GM21717 (cell line): ENCODE data around the gene TMEM187.

Experiments used
- ATAC-seq: cut with Tn5 transposase; IDR thresholded peaks from one replicate; pipeline ENCODE4 v1.9.1; 2021; ENCODE audit warnings: mild to moderate bottlenecking, moderate library complexity; ENCODE audit not compliant: unreplicated experiment

Gene TMEM187

DNA sequence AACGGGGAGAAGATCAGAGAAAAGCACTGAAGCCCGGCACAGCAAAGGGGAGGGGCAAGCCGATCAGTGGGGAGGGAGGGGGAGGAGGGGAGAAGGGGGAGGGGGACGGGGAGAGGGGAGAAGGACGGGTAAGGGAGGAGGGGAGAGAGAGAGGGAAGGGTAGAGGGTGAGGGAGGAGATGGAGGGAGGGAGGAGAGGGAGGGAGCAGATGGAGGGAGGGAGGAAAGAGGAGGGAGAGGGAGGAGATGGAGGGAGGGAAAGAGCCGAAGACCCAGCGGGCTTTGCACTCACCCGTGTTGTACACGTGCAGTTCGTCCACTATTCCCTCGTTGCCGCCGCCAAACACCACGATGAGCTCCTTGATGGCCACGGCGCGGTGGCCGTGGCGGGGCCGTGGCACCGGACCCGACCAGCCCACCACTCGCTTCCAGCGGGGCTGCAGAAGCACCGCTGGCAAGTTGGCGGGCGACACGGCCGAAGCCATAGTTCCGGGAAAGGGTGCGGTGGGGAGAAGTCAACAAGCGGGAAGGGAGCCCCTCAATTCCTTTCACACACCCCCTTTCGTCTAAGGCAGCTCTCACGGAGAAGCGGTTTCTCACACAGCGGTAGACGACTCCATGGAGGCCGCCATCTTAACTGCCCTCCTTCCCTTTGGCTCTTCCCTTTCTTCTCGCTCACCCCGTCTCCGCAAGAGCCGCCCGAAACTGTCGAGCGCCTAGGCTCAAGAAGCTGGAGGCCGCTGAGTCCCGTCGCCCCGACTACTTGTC is 2.0 kb upstream of the TMEM187 start:
- peak; percentile 9 for ATAC-seq

DNA sequence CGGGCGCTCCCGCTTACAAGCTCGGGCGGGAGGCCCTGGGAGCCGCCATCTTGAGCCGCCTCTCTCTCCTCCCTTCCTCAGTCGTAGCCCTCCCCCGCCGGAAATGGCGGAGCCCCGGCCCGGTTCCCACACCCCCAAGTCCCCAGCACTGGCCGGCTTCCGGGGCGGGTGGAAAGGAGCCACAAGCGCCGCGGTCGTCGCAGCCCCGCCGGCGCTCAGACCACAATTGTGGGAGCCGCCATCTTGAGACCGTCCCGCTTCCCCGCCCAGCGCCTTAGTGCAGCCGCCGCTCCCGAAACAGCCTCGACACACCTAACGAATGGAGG is 1.5 kb upstream of the TMEM187 start:
- ATAC-seq = peak; percentile 47

DNA sequence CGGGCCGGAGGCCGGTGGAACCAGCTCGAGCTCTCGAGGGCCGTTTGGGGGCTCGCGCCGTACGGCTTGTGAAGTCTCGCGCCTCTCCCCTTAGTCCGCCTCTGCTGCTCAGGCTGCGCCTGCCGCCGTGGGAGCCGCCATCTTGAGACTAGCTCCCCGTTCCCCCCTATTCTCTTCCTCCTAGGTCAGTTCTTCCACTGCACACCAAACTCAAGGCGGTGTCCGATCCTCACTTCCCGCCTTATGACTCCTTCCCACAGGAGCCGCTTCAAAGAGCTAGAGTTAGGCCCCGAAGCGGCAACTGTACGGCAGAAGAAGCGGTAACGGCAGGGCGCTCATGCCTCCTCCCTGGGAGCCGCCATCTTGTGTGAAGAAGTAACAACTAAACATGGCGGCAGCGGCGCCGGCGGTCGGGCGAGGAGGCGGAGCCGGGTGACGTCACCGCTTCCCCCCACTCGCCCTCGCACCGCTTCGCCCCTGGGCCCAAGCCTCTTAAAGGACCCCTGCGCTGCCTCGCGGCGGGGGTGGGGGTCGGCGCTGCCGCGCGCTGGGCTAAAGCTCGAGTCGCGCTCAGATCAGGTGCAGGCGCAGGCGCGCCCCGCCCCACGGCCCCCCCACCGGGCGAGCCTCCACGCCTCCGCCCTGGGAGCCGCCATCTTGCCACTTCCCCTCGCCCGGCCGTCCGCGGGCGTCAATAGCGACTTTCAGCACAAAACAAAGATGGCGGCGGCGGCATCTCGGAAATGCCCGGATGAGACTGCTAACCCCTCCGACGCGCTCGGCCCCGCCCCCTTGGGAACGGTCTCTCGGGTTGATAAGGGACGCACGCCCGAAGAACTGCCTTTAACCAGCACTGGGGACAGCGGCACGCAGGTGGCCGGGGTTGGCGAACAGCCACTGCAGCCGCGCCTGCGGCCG is 845 bp upstream of the TMEM187 start, which contains the start of gene HCFC1:
Gene HCFC1, minus strand, starts transcription at position 369 of the 918 bp plus-strand sequence. CDS start 978 bp downstream, outside the sequence.
- ATAC-seq = peak; percentile 48

DNA sequence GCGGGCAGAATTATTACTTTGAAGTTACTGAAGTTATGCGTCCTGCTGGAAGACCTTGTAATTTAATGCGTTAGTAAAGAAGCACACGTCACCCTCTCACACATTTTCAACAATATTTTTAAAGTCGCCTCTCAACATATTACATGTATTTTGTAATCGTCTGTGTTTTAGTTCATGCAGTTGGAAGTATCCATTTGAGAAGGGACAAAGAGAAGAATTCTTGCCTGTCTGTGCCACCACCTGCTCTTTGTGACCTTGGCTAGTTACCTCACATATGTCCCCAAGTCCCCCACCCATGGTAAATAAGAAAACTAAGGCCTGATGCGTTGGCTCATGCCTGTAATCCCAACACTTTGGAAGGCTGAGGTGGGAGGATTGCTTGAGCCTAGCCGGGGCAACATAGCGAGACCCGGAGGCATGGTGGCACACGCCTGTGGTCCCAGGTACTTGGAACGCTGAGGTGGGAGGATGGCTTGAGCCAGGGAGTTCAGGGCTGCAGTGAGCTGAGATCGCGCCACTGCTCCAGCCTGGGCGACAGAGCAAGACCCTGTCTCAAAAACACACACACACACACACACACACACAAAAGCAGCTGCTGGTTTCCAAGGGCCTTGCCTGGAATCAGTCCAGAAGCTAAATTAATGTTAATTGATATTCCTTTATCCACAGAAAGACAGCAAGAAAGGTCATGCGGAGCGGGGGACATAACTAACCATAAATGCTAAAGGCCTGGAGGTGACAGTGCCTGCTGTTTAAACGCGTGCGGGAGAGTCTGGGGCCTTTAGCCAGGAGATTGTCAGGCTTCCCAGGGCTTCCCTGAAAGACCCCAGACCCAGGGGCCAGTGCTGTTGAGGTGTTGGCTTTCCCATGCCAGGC is 811 bp downstream of the TMEM187 start:
- no peak for ATAC-seq

DNA sequence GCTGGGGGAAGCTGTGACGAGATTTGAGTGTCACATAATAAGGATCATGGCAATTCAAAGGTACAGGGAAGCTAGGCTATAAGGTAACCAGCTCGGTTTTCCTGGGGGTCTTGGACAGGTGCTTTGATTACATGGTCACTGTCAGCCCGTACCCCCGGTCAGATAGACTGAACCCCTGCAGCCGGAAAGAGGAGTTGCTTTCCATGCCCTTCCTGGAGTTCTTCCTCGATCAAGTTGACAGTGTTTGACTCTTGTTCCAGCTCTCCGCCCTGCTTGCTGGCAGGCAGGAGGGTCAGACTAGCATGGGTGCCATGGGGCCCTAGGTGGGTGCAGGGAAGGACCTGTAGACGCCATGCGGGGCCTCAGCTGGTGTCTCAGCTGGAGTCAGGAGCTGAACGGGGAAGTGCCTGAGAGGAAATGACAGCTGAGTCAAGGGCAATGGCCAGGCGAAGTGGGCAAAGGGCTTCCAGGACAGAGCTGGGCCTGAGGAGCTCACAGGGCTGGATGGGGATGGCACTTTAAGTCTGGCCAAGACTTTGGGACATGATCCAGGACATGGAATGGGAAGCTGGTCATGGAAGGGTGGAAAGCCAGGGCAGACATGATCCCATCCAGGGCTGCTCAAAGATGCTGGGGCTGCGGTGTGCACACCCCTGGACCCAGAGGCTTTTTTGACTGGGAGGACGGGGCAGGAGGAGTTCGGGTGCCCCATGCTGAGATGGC is 1.6 kb downstream of the TMEM187 start:
- ATAC-seq = no peak

DNA sequence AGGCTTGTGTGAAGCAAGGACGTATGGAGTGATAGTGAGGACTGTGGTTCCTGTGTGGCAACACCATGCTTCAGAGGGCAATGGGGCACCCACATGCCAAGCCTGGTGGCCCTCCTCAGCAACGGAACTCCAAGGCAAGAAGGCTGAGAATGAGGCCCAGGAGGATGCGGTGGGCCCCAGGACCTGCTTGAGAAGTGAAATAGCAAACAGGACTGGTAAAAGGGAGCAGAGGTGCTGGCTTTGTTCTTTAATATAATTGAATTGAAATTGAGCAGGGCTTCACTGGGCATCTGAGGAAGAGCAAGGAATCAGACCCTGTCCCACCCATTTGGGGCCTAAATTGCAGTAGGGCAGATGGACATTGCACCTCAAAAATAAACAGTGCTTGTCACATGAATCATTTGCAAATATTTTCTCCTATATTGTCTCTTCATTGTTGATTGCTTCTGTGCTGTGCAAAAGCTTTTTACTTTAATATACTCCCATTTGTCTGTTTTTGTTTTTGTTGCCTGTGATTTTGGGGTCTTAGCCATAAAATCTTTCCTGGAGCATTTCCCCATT is 2.3 kb downstream of the TMEM187 start:
- no peak for ATAC-seq

DNA sequence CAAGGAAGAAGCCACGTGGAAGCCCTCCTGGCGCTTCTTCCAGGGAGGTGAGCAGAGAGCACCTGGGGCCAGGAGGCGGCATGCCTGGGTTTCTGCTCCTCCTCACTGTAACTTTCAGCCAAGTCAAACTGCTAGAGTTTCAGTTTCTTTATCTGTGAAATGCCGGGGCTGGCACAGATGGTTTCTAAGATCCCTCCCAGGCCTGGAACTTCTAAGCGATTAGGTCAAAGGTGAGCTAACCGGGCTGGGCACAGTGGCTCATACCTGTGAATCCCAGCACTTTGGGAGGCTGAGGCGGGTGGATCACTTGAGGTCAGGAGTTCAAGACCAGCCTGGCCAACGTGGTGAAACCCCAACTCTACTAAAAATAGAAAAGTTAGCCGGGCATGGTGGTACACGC is 7.8 kb downstream of the TMEM187 start:
- ATAC-seq = peak; percentile 52

DNA sequence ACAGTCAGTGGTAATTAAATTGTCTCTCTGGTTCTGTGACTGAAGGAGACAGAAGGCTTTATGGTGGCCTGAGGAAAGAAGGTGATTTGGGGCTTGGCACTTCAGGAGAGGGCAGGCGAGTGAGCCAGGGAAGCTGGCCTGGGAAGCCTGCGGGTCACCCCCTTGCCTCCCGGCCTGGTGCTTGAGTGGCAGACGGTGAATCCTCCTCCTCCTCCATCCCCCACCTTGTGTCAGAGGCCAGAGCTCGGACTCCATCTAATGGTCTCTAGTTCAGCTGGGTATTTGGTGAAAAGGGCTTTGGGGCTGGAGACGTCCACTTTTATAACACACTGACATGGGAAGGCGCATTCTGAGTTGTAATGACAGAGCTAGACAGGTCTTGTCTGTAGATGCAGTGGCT is 8.7 kb downstream of the TMEM187 start:
- no peak for ATAC-seq

DNA sequence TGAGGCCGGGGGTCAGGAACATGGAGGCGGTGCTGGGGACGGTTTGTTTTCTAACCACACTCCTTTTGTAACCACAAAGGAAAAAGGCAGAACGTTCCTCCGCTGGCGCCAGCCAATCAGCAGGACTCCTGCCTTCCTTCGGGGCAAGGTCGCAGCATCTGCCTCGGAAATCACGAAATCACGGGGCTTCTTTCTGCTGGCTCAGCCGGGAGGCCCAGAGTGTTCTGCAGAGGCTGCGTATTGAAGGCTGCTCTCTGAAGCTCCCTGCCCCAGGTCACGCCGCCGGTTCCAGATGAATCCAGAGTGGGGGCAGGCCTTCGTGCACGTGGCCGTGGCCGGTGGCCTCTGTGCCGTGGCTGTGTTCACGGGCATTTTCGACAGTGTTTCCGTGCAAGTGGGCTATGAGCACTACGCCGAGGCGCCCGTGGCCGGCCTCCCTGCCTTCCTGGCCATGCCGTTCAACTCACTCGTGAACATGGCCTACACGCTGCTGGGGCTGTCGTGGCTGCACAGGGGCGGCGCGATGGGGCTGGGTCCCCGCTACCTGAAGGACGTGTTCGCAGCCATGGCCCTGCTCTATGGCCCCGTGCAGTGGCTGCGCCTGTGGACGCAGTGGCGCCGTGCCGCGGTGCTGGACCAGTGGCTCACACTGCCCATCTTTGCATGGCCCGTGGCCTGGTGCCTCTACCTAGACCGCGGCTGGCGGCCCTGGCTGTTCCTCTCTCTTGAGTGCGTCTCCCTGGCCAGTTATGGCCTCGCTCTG is 9.4 kb downstream of the TMEM187 start:
- no peak for ATAC-seq

DNA sequence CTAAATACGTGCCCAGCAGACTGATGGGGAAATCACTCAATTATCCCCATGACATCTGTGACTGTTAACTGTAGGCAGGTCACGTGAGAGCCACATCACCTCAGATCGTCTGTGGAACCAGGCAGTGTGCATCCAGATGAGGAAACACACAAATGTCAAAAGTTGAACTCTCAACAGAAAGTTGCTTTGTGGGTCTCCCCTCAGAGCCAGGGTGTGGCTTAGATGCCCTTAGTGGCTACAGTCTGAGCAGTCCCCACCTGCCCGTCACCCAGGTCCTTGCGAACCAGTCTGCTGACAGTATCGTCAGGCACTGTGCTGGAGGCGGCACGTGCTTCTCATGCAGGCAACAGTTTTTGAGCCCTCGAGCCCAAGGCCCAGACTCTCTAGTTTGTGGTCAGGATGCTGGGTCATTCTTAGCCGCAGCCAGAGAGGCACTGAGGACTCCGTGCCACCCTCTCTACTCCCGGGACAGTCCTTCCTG is 10.8 kb downstream of the TMEM187 start:
- no peak for ATAC-seq

DNA sequence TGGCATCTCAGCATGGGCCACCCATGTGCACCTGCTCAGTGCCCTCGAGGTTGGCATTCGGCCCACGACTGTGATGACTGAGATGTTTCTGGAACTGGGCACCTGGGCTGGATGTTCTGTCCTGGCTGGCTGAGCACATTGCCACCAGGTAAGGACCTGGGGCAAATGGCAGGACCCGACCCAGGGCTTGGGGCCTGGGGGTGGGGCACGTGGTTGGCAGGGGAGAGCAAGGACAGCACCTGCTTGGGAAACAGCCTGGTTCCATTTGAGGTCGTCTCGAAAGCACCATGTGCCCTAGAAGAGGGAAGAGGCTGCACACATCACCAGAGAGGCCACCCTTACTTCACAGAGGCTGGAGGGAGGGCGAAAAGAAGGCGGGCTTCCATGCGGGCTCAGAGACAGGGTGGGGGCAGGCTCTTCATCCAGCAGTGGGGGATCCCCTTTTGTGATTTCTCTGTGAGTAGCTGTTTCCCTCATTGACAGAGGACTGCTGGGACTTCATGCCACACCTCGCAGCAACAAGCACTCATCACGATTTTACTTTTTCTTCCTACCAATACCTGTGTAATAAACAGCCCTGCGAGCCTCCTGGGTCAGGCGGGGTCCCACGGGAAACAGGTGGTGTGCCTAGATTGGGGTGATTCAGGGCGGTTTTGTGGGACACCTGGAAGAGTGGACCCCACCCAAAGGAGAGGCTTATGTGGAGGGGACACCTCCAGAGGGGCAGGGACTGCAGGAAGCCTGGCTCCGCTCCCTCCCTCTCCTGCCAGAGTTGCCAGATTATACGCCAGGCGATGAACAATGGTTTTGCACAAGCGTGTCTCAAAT is 12.0 kb downstream of the TMEM187 start:
- ATAC-seq = no peak

DNA sequence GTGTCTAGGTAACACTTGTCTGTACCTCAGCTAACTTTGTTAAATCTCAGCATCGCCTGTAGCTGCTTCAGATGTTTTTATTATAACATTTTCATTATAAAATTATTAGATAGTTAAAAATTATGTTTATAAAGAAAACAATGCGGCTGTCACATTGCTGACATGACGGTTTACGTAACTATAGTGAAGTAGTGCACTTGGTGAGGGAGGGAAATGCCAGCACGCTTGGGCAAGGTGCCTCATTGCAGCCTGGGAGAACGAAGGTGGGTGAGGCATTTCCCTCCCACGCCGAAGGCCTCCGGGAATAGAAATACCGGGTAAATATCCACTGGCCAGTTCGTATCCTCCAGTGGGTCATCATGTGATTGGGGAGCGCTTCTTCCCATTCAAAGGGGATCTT is 15.9 kb downstream of the TMEM187 start:
- no peak for ATAC-seq

DNA sequence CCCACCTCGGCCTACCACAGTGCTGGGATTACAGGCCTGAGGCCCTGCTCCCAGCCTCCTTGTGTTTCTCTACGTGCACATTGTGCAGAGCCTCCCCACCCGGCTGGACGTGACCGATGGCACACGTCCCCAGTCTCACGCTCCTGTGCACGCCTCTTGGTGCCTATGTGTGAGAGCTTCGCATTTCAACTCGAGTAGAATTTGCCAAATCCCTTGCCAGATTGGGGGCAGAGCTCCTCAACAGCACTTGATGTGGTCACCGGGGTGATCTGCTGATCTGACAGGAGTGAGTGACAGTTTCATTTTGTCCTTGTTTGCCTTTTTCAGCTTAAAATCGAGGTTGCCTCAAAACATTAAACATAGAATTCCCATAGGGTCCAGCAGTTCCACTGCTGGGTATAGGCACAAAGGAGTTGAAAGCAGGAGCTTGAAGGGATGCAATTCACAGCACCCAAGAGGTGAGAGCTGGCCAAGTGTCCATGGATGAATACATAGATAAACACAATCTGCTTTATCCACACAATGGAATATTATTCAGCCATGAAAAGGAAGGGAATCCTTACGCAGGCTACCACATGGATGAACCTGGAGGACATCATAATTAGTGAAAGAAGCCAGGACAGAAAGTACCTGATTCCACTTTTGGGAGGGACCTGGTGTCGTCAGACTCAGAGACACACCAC is 17.6 kb downstream of the TMEM187 start:
- no peak for ATAC-seq

DNA sequence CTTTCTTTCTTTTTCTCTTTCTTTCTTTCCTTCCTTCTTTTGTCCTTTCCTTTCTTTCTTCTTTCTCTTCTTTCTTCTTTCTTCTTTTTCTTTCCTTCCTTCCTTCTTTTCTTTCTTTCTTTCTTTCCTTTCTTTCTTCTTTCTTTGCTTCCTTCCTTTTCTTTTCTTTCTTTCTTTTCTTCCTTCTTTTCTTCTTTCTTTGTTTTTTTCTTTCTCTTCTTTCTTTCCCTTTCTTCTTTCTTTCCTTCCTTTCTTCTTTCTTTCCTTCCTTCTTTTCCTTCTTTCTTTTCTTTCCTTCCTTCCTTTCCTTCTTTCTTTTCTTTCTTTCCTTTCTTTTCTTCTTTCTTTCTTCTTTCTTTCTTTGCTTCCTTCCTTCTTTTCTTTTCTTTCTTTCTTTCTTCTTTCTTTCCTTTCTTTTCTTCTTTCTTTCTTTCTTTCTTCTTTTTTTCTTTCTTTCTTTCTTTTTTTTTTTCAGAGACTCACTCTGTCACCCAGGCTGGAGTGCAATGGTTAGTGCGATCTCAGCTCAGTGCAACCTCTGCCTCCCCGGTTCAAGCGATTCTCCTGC is 18.5 kb downstream of the TMEM187 start:
- no peak for ATAC-seq

DNA sequence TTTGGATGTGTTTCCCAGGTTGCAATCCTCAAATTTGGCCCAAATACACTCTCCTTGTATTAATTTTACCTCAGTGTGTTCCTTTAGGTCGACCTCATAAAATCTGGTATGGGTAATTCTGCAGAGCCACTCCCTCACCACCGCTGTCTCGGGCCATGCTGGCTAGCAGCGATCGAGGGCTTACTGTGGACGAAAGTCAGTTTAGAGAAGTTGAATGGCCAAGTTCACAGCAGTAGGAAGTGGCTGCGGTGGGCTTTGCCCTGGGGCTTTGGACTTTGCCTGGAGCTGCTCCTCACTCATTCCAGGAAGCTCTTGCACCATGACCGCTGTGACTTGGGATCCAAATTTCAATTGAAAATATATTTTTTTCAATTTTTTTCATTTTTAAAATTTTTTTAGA is 19.6 kb downstream of the TMEM187 start:
- ATAC-seq = no peak

DNA sequence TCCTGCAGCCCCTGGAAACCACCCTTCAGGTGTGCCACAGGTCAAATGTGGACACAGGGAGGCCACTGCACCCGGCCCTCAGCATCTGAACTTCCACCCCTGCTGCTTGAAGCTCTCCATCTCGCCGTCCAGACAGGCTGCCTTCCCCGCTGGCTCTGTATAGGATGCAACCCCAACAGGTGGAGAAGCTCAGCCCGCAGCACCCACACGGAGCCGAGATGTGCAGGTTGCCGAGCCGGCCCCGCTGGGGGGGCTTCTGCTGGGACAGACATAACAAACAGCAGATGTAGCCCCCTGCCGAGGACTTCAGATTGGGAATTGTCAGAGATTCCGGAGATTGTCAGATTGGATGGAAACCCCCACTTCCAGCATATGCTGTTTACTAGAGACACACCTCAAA is 20.5 kb downstream of the TMEM187 start:
- ATAC-seq = no peak

DNA sequence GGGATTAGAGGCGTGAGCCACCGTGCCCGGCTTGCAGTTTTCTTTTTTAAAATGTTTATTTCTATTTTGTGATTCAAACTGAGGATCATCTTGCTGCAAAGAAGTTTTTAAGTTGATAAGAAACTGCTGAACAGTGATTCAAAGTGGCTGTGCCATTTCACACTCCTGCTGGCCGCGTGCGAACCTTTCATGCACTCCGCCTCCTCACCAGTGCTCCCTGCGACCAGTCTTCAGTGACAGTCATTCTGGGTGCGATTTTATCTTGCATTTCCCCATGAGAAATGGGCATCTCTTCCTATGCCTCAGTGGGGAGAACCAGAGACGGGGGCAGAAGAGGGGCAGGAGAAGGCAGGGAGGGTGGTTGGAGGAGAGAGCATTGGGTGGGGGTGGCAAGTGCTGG is 21.4 kb downstream of the TMEM187 start:
- ATAC-seq = no peak
